Stimulated activated CD4-positive, alpha-beta T cell treated with anti-CD3 and anti-CD28 coated beads, TNF-alpha, amount 100 ng/mL, for 1 hour (primary cell): ENCODE measurements around the gene PPP2R5D.
"Not testable (repeated sequence)": the region's sequence is repeated elsewhere in the genome, so short reads cannot be mapped to it uniquely, and the experiment has no call there.

Experiments used
- DNase-seq, 3 donors: peaks; one replicate each; pipeline ENCODE4 v3.0.0-alpha.2; 2020; ENCODE audit warnings: low read depth in 3 of 3, low spot score in 1 of 3

Gene PPP2R5D

GRCh38 chr6:42988486-42989020 lies 4.2 kb downstream of the PPP2R5D start:
- no peak for DNase-seq

GRCh38 chr6:42989923-42990322 lies 5.6 kb downstream of the PPP2R5D start:
- DNase-seq, result no peak

- no peak for DNase-seq
Observed at GRCh38 chr6:42993445-42993844, 9.1 kb downstream of the PPP2R5D start.

GRCh38 chr6:42996513-42996912 lies 12.1 kb downstream of the PPP2R5D start:
- no peak for DNase-seq

- DNase-seq, result not testable (repeated sequence)
Observed at GRCh38 chr6:42998205-42998604, 13.8 kb downstream of the PPP2R5D start.

- DNase-seq, result no peak
Observed at GRCh38 chr6:43001843-43002242, 17.5 kb downstream of the PPP2R5D start.

- no peak for DNase-seq
Observed at GRCh38 chr6:43005844-43006243, 21.5 kb downstream of the PPP2R5D start.

- no peak for DNase-seq
Observed at GRCh38 chr6:43006251-43006650, 21.9 kb downstream of the PPP2R5D start.

GRCh38 chr6:43007126-43007525 lies 22.8 kb downstream of the PPP2R5D start:
- DNase-seq, result no peak

- no peak for DNase-seq
Observed at GRCh38 chr6:43009124-43009523, 24.8 kb downstream of the PPP2R5D start.

- no peak for DNase-seq
Observed at GRCh38 chr6:43011207-43011606, 26.8 kb downstream of the PPP2R5D start.

GRCh38 chr6:43012364-43012763 lies 28.0 kb downstream of the PPP2R5D start:
- DNase-seq, result no peak

GRCh38 chr6:43013097-43013842 lies 28.9 kb downstream of the PPP2R5D start:
- DNase-seq, result no peak

GRCh38 chr6:43013843-43014433 lies 29.6 kb downstream of the PPP2R5D start, which contains the start of the genes KLHDC3 and MEA1:
Gene KLHDC3 (plus strand): TSS chr6:43014249. CDS start chr6:43017193, 2,944 bp downstream.
Gene MEA1 (minus strand): TSS chr6:43013946. CDS start chr6:43013813, 133 bp downstream.
- DNase-seq, result peak; percentile 94 to 98 (median 97)

- DNase-seq, result no peak
Observed at GRCh38 chr6:43014434-43014909, 30.1 kb downstream of the PPP2R5D start.

- no peak for DNase-seq
Observed at GRCh38 chr6:43016176-43016942, 32.0 kb downstream of the PPP2R5D start.

GRCh38 chr6:43016943-43017334 lies 32.6 kb downstream of the PPP2R5D start:
- no peak for DNase-seq

GRCh38 chr6:43019152-43019551 lies 34.8 kb downstream of the PPP2R5D start:
- DNase-seq, result no peak

- DNase-seq, result no peak
Observed at GRCh38 chr6:43020052-43020705, 35.8 kb downstream of the PPP2R5D start.

GRCh38 chr6:43020847-43021246 lies 36.5 kb downstream of the PPP2R5D start:
- DNase-seq, result no peak
